Ovary (tissue), 3 donors: ENCODE results near the gene PTP4A1.

Experiments used
- POLR2A ChIP-seq: fragments of 450-650 bp; IDR thresholded peaks from one replicate; pipeline ENCODE4 v1.6.1; 2017; ENCODE audit warnings: antibody characterized with exemption, mild to moderate bottlenecking, moderate library complexity
- TF ChIP-seq, protein P1 (sequence below), 3 donors: fragments of 450-650 bp in 2 of 3; fragments of 200-600 bp in 1 of 3; IDR thresholded peaks; one replicate each; pipeline versions ENCODE4 v1.5.1 to v1.8.0; 2016 to 2022; ENCODE audit warnings: antibody characterized with exemption in 3 of 3, mild to moderate bottlenecking in 1 of 3
- donor health status: DM: no; HTN: no; CAD: no.

- TF ChIP-seq POLR2A, result no peak
- TF ChIP-seq, protein P1, sequence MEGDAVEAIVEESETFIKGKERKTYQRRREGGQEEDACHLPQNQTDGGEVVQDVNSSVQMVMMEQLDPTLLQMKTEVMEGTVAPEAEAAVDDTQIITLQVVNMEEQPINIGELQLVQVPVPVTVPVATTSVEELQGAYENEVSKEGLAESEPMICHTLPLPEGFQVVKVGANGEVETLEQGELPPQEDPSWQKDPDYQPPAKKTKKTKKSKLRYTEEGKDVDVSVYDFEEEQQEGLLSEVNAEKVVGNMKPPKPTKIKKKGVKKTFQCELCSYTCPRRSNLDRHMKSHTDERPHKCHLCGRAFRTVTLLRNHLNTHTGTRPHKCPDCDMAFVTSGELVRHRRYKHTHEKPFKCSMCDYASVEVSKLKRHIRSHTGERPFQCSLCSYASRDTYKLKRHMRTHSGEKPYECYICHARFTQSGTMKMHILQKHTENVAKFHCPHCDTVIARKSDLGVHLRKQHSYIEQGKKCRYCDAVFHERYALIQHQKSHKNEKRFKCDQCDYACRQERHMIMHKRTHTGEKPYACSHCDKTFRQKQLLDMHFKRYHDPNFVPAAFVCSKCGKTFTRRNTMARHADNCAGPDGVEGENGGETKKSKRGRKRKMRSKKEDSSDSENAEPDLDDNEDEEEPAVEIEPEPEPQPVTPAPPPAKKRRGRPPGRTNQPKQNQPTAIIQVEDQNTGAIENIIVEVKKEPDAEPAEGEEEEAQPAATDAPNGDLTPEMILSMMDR (IDR thresholded peaks at IDR 0.05), result no peak
Observed at GRCh38 chr6:63597141-63598048, 25.1 kb downstream of the PTP4A1 start.
